Bronchial epithelial cell (primary cell): ENCODE data around the gene NTM. TPM values are rescaled to one million over a fixed set of nuclear protein-coding genes. Genes with fewer than 3 reads are reported as not detected.

ENCODE experiments used
- DNase-seq: peaks from one replicate; pipeline ENCODE4 v3.0.0-alpha.2; 2010; ENCODE audit warnings: low read depth
- FAIRE-seq: peaks from 2 replicates; lab custom pipeline; 2011; peaks lifted over from hg19 to GRCh38; lab: Jason Lieb, UNC
- H3K27me3 ChIP-seq: 2 replicates; pipeline ENCODE4 v1.5.1; 2011; ENCODE audit warnings: low read length; ENCODE audit not compliant: control insufficient read depth, insufficient read depth
- H3K36me3 ChIP-seq: 2 replicates; pipeline ENCODE4 v1.5.1; 2011; ENCODE audit warnings: low read length; ENCODE audit not compliant: control insufficient read depth, insufficient read depth
- H3K4me3 ChIP-seq: 2 replicates; pipeline ENCODE4 v1.5.1; 2011; ENCODE audit warnings: mild to moderate bottlenecking, low read depth, low read length, control low read depth
- total RNA-seq: library from RNA; depleted of rRNA; stranded (reverse); fragments of >200 nt; gene quantifications from 2 replicates; pipeline ENCODE4 v1.2.1, GENCODE V29; 2014
- TF ChIP-seq, protein P1 (sequence below): IDR thresholded peaks from 2 replicates; pipeline ENCODE4 v1.5.1; 2011; ENCODE audit warnings: mild to moderate bottlenecking, moderate library complexity, low read length, control low read depth, inconsistent platforms; ENCODE audit not compliant: insufficient read depth, severe bottlenecking

Gene NTM
- total RNA-seq, 1 donor from 2014 or later: 4.2 TPM

DNA sequence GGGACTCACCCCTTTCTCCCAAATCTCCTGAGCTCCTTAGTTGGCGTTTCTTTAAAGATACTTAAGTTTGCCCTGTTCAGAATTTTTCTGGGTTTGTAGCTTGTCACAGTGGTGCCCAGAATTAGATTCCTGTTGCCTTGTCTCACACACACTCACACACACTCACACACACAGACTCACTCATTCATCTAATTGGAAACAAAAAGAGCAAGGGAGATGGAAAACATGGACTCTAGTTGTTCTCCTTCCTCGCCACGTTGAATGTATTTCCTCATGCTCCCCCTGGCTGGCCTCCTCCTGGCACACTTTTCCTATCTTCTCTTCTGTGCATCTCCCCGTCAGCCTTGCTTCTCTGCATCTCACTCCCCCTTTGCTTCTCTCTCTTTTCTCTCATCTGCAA, 752.3 kb downstream of the NTM start:
- TF ChIP-seq, protein P1, sequence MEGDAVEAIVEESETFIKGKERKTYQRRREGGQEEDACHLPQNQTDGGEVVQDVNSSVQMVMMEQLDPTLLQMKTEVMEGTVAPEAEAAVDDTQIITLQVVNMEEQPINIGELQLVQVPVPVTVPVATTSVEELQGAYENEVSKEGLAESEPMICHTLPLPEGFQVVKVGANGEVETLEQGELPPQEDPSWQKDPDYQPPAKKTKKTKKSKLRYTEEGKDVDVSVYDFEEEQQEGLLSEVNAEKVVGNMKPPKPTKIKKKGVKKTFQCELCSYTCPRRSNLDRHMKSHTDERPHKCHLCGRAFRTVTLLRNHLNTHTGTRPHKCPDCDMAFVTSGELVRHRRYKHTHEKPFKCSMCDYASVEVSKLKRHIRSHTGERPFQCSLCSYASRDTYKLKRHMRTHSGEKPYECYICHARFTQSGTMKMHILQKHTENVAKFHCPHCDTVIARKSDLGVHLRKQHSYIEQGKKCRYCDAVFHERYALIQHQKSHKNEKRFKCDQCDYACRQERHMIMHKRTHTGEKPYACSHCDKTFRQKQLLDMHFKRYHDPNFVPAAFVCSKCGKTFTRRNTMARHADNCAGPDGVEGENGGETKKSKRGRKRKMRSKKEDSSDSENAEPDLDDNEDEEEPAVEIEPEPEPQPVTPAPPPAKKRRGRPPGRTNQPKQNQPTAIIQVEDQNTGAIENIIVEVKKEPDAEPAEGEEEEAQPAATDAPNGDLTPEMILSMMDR: no peak
- DNase-seq (no peak), FAIRE-seq (no peak)
- Histone ChIP-seq H3K27me3 (no peaks in the 10 kb centered on the region), H3K4me3 (no peak overlapping the region), H3K36me3 (no peaks in the 10 kb centered on the region)

- H3K4me3 ChIP-seq: no peak overlapping the region
- DNase-seq (no peak), FAIRE-seq (no peak)
- H3K27me3 ChIP-seq: no peaks in the 10 kb centered on the region
- H3K36me3 ChIP-seq: no peaks in the 10 kb centered on the region
- TF ChIP-seq, protein P1: no peak
These were observed 753.0 kb downstream of the NTM start for GRCh38 chr11:132123449-132123848.

DNA sequence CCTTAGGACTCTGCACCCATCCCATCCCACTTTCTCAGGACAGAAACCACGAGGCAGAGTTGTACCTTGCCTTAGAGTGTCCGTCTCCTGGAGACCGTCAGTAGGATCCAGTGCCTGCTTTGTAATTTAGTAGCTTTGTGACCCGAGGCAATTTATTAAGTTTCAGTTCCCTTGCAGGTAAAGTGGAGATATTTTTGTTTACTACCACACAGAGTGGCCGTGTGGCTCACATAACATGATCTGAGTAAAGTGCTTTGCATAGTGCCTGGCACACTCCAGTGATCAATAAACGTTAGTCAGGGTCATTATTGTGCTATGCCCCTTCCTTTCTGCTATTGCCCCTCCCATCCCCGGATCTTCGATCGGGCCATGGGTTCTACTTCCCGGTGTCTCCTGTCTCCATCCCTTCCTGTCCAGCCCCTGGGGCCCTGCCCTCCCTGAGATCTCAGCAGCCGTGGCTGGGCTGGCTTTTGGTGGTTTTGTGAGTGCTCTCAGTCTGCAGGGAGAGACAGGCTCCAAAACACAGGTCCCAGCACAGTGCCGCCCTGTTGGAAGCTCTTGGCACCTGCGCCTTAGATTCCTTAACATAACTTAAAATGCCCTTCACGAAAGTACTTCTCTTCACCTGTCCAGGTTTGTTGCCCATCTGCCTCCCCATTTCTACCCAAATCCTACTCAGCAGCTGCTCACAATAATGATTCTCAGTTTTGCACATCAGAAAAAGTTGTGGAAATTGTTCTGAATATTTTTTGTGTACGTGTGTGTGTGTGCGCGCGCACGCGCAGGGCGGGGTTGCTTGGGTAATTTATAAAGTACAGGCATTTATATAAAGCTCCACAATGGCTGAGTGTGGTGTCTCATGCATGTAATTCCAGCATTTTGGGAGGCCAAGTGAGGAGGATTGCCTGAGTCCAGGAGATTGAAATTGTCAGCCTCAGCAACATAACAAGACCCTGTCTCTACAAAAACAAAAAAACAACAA, 753.7 kb downstream of the NTM start:
- DNase-seq (no peak), FAIRE-seq (no peak)
- Histone ChIP-seq H3K27me3 (no peaks in the 10 kb centered on the region), H3K36me3 (no peaks in the 10 kb centered on the region), H3K4me3 (no peak overlapping the region)
- TF ChIP-seq, protein P1: peak; percentile 7

DNA sequence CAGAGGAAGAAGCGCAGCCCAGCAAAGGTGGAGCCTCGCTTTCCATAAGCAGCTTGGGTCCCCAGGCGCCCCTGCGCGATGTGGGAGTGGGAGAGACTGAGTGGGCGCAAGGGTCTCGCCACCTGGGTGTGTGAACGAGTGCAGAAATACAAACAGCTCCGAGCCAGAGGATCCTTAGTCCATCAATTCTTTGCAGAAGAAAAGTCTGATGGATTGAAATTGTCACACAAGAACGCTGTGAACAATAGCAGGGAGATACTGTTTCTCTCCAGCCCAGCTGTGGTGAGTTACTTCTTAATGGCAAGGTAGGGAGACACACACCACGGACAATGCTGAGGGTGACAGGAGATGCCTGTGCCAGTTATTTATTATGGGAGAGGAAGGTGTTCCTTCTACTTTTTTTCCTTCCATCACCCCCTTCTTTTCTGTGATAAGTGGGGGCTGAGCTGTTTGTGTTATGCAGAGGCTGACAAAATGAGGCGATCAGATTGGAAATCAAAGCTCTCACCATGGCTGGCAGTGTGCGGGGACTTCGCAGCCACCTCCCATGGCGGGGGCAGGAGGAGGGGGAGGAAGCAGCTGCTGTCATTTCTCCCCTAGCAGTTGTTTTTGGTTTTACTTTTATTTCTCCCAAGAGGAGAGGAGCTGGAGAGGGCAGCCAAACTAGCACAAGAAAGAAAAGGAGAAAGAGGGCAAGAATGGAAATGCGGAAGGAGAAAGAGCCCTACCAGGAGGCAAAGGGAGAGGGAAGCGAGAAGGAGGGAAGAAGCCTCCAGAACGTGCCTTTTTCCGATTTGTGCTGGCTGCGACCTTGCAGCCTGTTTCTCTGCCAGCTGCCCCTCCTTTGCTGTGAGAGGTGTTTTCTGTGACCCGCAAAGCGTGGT, 755.8 kb downstream of the NTM start:
- FAIRE-seq: no peak
- DNase-seq: no peak
- Histone ChIP-seq H3K36me3 (no peaks in the 10 kb centered on the region), H3K27me3 (no peaks in the 10 kb centered on the region), H3K4me3 (peak overlapping the region; percentile 0)
- TF ChIP-seq, protein P1: no peak

- DNase-seq: peak; percentile 59
- H3K4me3 ChIP-seq: no peak overlapping the region
- no peaks in the 10 kb centered on the region for H3K27me3 ChIP-seq
- FAIRE-seq: peak; percentile 93
- no peaks in the 10 kb centered on the region for H3K36me3 ChIP-seq
- TF ChIP-seq, protein P1: peak; percentile 44
These were observed 756.8 kb downstream of the NTM start for GRCh38 chr11:132126973-132127899.
